ENCODE measurements around the gene CDK12. TPM values are rescaled to one million over a fixed set of nuclear protein-coding genes. Genes with fewer than 3 reads are reported as not detected.

CDK12 gene
- total RNA-seq, 1 donor from 2014 or later = 36.8 TPM

DNA sequence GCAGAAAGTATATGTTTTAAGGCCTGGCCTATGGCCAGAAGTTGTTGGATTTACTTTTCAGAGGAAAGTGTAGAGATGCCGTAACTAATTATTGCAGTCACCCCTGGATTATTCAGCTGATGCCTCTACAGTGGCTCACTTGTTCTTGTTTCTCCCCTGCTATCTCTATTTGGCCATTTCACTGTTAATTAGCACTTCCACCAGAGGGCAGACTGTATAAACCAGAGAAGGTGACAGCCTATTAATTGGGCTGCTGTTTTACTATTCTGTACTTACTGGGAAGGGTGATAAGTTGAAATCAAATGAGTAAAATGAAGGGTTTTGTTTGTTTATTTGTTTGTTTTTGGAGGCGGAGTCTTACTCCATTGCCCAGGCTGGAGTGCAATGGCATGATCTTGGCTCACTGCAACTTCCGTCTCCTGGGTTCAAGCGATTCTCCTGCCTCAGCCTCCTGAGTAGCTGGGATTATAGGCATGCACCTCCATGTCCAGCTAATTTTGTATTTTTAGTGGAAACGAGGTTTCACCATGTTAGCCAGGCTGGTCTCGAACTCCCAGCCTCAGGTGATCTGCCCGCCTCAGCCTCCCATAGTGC is 66.0 kb downstream of the CDK12 start:
- Histone ChIP-seq H3K27ac (no peak overlapping the region), H3K27me3 (no peaks in the 10 kb centered on the region), H3K4me1 (no peaks in the 10 kb centered on the region), H3K9me3 (no peaks in the 10 kb centered on the region), H3K36me3 (peaks cover 0 to 75% of the 10 kb centered on the region in 2 donors), H3K4me3 (no peak overlapping the region)
- intact Hi-C loops (cut with DNase I) = no loop called here
- no peak for DNase-seq (ENCODE audit: extremely low spot score in 2 of 2)
- TF ChIP-seq, protein P1, sequence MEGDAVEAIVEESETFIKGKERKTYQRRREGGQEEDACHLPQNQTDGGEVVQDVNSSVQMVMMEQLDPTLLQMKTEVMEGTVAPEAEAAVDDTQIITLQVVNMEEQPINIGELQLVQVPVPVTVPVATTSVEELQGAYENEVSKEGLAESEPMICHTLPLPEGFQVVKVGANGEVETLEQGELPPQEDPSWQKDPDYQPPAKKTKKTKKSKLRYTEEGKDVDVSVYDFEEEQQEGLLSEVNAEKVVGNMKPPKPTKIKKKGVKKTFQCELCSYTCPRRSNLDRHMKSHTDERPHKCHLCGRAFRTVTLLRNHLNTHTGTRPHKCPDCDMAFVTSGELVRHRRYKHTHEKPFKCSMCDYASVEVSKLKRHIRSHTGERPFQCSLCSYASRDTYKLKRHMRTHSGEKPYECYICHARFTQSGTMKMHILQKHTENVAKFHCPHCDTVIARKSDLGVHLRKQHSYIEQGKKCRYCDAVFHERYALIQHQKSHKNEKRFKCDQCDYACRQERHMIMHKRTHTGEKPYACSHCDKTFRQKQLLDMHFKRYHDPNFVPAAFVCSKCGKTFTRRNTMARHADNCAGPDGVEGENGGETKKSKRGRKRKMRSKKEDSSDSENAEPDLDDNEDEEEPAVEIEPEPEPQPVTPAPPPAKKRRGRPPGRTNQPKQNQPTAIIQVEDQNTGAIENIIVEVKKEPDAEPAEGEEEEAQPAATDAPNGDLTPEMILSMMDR (IDR thresholded peaks at IDR 0.05) = no peak
- TF ChIP-seq POLR2A (IDR thresholded peaks at IDR 0.05) (no peak), POLR2AphosphoS5 (IDR thresholded peaks at IDR 0.05; ENCODE audit: insufficient read depth in 1 of 2, low read depth in 1 of 2) (no peak)

DNA sequence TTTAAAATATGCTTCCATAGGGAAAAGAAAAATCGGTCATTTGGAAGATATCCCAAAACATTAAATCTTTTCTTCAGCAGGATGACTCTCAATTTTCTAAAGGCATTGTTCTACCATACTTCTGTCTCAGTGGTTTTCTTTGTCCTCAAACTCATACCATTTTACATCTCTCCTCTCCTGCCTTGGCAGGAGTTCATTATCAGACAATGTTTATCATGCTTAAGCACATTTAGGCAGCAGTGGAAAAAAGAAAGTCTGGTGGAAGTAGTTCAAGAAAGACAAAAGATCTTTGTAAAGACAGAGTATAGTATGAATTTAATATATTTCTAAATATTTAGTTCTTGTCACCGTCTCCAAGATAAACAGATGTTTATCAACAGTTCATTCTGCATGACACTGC is 68.2 kb downstream of the CDK12 start:
- no peaks in the 10 kb centered on the region for H3K4me1 ChIP-seq
- H3K36me3 ChIP-seq = peaks cover 0 to 55% of the 10 kb centered on the region in 2 donors
- TF ChIP-seq POLR2AphosphoS5 (IDR thresholded peaks at IDR 0.05; ENCODE audit: insufficient read depth in 1 of 2, low read depth in 1 of 2) (no peak), POLR2A (IDR thresholded peaks at IDR 0.05) (no peak)
- TF ChIP-seq, protein P1 (IDR thresholded peaks at IDR 0.05) = no peak
- no peak overlapping the region for H3K4me3 ChIP-seq
- no peaks in the 10 kb centered on the region for H3K9me3 ChIP-seq
- DNase-seq (ENCODE audit: extremely low spot score in 2 of 2) = no peak
- intact Hi-C loops (cut with DNase I) = no loop called here
- no peak overlapping the region for H3K27ac ChIP-seq
- H3K27me3 ChIP-seq = no peaks in the 10 kb centered on the region

DNA sequence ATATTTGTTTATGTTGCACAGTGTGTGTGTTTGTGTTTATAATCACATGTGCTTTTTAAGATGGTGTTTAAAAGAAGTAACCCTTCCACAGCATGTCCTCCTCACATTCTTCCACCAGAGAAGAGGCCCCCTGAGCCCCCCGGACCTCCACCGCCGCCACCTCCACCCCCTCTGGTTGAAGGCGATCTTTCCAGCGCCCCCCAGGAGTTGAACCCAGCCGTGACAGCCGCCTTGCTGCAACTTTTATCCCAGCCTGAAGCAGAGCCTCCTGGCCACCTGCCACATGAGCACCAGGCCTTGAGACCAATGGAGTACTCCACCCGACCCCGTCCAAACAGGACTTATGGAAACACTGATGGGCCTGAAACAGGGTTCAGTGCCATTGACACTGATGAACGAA is 69.2 kb downstream of the CDK12 start:
- TF ChIP-seq POLR2AphosphoS5 (IDR thresholded peaks at IDR 0.05; ENCODE audit: insufficient read depth in 1 of 2, low read depth in 1 of 2) (no peak), POLR2A (IDR thresholded peaks at IDR 0.05) (no peak)
- TF ChIP-seq, protein P1 (IDR thresholded peaks at IDR 0.05) = no peak
- Histone ChIP-seq H3K4me1 (no peaks in the 10 kb centered on the region), H3K27ac (no peak overlapping the region), H3K27me3 (no peaks in the 10 kb centered on the region), H3K36me3 (peaks cover 0 to 44% of the 10 kb centered on the region in 2 donors), H3K4me3 (no peak overlapping the region), H3K9me3 (no peaks in the 10 kb centered on the region)
- intact Hi-C loops (cut with DNase I) = no loop called here
- DNase-seq (ENCODE audit: extremely low spot score in 2 of 2) = no peak

DNA sequence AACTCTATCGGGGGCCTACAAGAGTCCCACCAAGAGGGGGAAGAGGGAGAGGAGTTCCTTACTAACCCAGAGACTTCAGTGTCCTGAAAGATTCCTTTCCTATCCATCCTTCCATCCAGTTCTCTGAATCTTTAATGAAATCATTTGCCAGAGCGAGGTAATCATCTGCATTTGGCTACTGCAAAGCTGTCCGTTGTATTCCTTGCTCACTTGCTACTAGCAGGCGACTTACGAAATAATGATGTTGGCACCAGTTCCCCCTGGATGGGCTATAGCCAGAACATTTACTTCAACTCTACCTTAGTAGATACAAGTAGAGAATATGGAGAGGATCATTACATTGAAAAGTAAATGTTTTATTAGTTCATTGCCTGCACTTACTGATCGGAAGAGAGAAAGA is 70.0 kb downstream of the CDK12 start:
- H3K9me3 ChIP-seq = no peaks in the 10 kb centered on the region
- H3K36me3 ChIP-seq = peaks cover 0 to 37% of the 10 kb centered on the region in 2 donors
- no peaks in the 10 kb centered on the region for H3K27me3 ChIP-seq
- intact Hi-C loops (cut with DNase I) = no loop called here
- TF ChIP-seq POLR2A (IDR thresholded peaks at IDR 0.05) = no peak
- TF ChIP-seq POLR2AphosphoS5 (IDR thresholded peaks at IDR 0.05; ENCODE audit: insufficient read depth in 1 of 2, low read depth in 1 of 2) = no peak
- TF ChIP-seq, protein P1 (IDR thresholded peaks at IDR 0.05) = no peak
- H3K4me3 ChIP-seq = no peak overlapping the region
- no peak for DNase-seq (ENCODE audit: extremely low spot score in 2 of 2)
- no peak overlapping the region for H3K27ac ChIP-seq
- no peaks in the 10 kb centered on the region for H3K4me1 ChIP-seq

DNA sequence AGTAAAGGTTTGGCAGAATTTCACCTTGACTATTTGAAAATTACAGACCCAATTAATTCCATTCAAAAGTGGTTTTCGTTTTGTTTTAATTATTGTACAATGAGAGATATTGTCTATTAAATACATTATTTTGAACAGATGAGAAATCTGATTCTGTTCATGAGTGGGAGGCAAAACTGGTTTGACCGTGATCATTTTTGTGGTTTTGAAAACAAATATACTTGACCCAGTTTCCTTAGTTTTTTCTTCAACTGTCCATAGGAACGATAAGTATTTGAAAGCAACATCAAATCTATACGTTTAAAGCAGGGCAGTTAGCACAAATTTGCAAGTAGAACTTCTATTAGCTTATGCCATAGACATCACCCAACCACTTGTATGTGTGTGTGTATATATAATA is 72.6 kb downstream of the CDK12 start:
- no peak overlapping the region for H3K4me3 ChIP-seq
- intact Hi-C loops (cut with DNase I) = no loop called here
- DNase-seq (ENCODE audit: extremely low spot score in 2 of 2) = no peak
- no peak overlapping the region for H3K27ac ChIP-seq
- H3K27me3 ChIP-seq = no peaks in the 10 kb centered on the region
- no peak for TF ChIP-seq POLR2AphosphoS5 (IDR thresholded peaks at IDR 0.05; ENCODE audit: insufficient read depth in 1 of 2, low read depth in 1 of 2)
- TF ChIP-seq, protein P1 (IDR thresholded peaks at IDR 0.05) = no peak
- no peak for TF ChIP-seq POLR2A (IDR thresholded peaks at IDR 0.05)
- H3K36me3 ChIP-seq = peaks cover 0 to 16% of the 10 kb centered on the region in 2 donors
- no peaks in the 10 kb centered on the region for H3K9me3 ChIP-seq
- H3K4me1 ChIP-seq = no peaks in the 10 kb centered on the region

Measured in vagina (tissue), 2 donors.